Aorta (tissue), 5 donors: ENCODE measurements around the gene LUC7L2. TPM values are rescaled to one million over a fixed set of nuclear protein-coding genes. Genes with fewer than 3 reads are reported as not detected.
"Not testable (repeated sequence)": the region's sequence is repeated elsewhere in the genome, so short reads cannot be mapped to it uniquely, and the experiment has no call there.

Experiments
- ATAC-seq: fragments of 200-7000 bp; cut with Tn5 transposase; one replicate; pipeline ENCODE4 v1.9.1; 2022; ENCODE audit warnings: moderate library complexity; ENCODE audit not compliant: low FRiP score
- DNase-seq, 2 donors: peaks; one replicate each; pipeline ENCODE4 v3.0.0-alpha.2; 2020
- H3K27ac ChIP-seq, 2 donors: one replicate each; pipeline ENCODE4 v1.5.1; 2013; ENCODE audit warnings: low read length in 2 of 2, mild to moderate bottlenecking in 2 of 2, moderate library complexity in 2 of 2, control low read depth in 1 of 2, inconsistent platforms in 1 of 2, low read depth in 1 of 2
- H3K27me3 ChIP-seq, 2 donors: one replicate each; pipeline ENCODE4 v1.6.1; 2013; ENCODE audit warnings: control low read depth in 1 of 2, low read length in 1 of 2, mild to moderate bottlenecking in 1 of 2, moderate library complexity in 1 of 2; ENCODE audit not compliant: insufficient read depth in 2 of 2, control insufficient read depth in 1 of 2
- H3K36me3 ChIP-seq, 2 donors: one replicate each; pipeline ENCODE4 v1.6.1; 2013; ENCODE audit warnings: control low read depth in 1 of 2, low read length in 1 of 2, mild to moderate bottlenecking in 1 of 2; ENCODE audit not compliant: insufficient read depth in 2 of 2, control insufficient read depth in 1 of 2
- H3K4me1 ChIP-seq, 2 donors: one replicate each; pipeline ENCODE4 v1.6.1; 2013; ENCODE audit warnings: low read length in 2 of 2, control low read depth in 1 of 2, mild to moderate bottlenecking in 1 of 2, moderate library complexity in 1 of 2; ENCODE audit not compliant: insufficient read depth in 2 of 2, control insufficient read depth in 1 of 2
- H3K4me3 ChIP-seq, 2 donors: one replicate each; pipeline ENCODE4 v1.5.1; 2013; ENCODE audit warnings: low read length in 2 of 2, control low read depth in 1 of 2, mild to moderate bottlenecking in 1 of 2
- H3K9me3 ChIP-seq: one replicate; pipeline ENCODE4 v1.6.1; 2013; ENCODE audit warnings: mild to moderate bottlenecking, low read length; ENCODE audit not compliant: control insufficient read depth
- WGBS, 2 donors: extraction: QIAGEN DNeasy Blood & Tissue Kit; methylation state at CpG; one replicate each; pipeline ENCODE4 v1.1.7; 2013; 5-methylcytosine and 5-hydroxymethylcytosine counted together
- intact Hi-C, 2 donors: fragments of 100-400 bp; cut with DNase I; formaldehyde crosslinking; loops; one replicate each; pipeline versions ENCODE4 v1.14.2 to v1.15.0; 2022
- long read RNA-seq, 2 donors: library from polyadenylated mRNA; unstranded; transcript quantifications; one replicate each; pipeline ENCODE4 v2.0.0, GENCODE V29; 2020 to 2021
- polyA plus RNA-seq, 2 donors: library from polyadenylated mRNA; stranded (reverse); fragments of 200-250 nt; gene quantifications; one replicate each; pipeline ENCODE4 v1.2.3, GENCODE V29; 2013
- total RNA-seq, 2 donors: library from RNA; stranded (reverse); fragmentation: NEBNext Ultra II Directional; extraction: Animal tissue kit (Norgen Biotek cat#: 25700); gene quantifications; one replicate each; pipeline ENCODE4 v1.2.1, GENCODE V29; 2021
- donor health status: healthy with polysubstance abuse.
- donor health status: Bipolar disorder and iron deficiency.
- donor health status: DM: no; HTN: no; CAD: no.
- donor health status: DM: no; HTN: no; CAD: no.
- donor health status: DM: yes; HTN: yes; CAD: no.

Gene LUC7L2
- total RNA-seq = 100 to 1,000 TPM; 103 to 121 TPM
- 10 to 100 TPM; 37.4 to 79.7 TPM for polyA plus RNA-seq
- long read RNA-seq, donor 1, transcript LUC7L2-202 (10 exons, 2,645 nt) = major isoform, 123 of 171 reads
- long read RNA-seq, donor 1, partial matches to known transcripts = 28 of 171 reads
- long read RNA-seq, donor 1, other reads (novel, unspliced or antisense) = 16 of 171 reads
- long read RNA-seq, donor 2, transcript LUC7L2-202 (10 exons, 2,645 nt) = major isoform, 45 of 83 reads
- long read RNA-seq, donor 2, partial matches to known transcripts = 24 of 83 reads
- long read RNA-seq, donor 2, other reads (novel, unspliced or antisense) = 11 of 83 reads

- H3K36me3 ChIP-seq = no peaks in the 10 kb centered on the region
- H3K27me3 ChIP-seq = no peaks in the 10 kb centered on the region
- intact Hi-C loops = loop anchor here (1.0 to 5.0 kb wide), 3 partner anchors 18 to 73 kb away; partner anchors contain the start of gene FMC1 (in 2 of the 2)
- H3K27ac ChIP-seq = peak within 1 kb of the TSS; percentile 85 to 98
- ATAC-seq (peak; percentile 99), DNase-seq (peak; percentile 100)
- no peaks in the 10 kb centered on the region for H3K9me3 ChIP-seq
- 0 to 1% methylated on average over 96 to 98 of the region's 98 CpGs for WGBS, 2 donors
- peak within 1 kb of the TSS; percentile 70 to 98 for H3K4me3 ChIP-seq
- H3K4me1 ChIP-seq = no peaks in the 10 kb centered on the region
These were observed at the start of gene LUC7L2 for GRCh38 chr7:139359366-139360209. Gene LUC7L2 (plus strand): TSS chr7:139359894. CDS start chr7:139360262, 368 bp downstream.

DNA sequence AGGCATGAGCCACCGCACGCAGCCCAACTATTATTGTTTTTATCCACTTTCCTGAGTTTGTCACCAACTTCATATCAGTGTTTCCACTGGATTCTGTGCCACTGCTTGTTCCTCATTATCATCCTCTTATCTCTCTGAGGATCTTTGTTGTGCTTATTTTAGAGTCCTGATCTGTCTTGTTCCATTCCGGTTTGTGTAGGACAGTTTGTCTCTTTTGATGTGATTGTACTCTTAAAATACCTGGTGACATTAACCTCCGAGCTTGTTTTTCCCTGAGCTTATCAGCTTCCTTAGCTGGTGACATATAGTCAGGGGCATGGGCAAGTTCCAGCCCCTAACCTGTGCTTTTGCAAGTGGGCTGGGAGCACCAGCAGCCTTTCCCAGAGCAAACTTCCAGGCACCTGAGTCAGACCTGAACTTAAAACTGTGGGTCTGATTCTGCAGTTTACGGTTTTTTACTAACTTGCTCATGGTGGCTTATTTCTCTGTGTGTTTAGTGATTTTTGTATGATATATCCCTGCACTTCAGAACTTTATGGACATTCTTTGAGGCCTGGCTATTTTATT, 41.7 kb upstream of the LUC7L2 start:
- Histone ChIP-seq H3K9me3 (no peaks in the 10 kb centered on the region), H3K27ac (no peak overlapping the region), H3K36me3 (no peaks in the 10 kb centered on the region), H3K4me1 (no peaks in the 10 kb centered on the region), H3K4me3 (no peak overlapping the region), H3K27me3 (no peaks in the 10 kb centered on the region)
- no peak for ATAC-seq
- 84 to 88% methylated on average over 5 of the region's 5 CpGs for whole genome bisulfite sequencing, 2 donors
- intact Hi-C loops = no loop called here
- DNase-seq = no peak

GRCh38 chr7:139321071-139321745, 38.5 kb upstream of the LUC7L2 start:
- Histone ChIP-seq H3K9me3 (no peaks in the 10 kb centered on the region), H3K27me3 (no peaks in the 10 kb centered on the region), H3K4me1 (no peaks in the 10 kb centered on the region), H3K36me3 (no peaks in the 10 kb centered on the region), H3K27ac (no peak overlapping the region), H3K4me3 (no peak overlapping the region)
- intact Hi-C loops = no loop called here
- DNase-seq (no peak), ATAC-seq (no peak)
- WGBS, 2 donors = 58 to 62% methylated on average over 11 of the region's 11 CpGs

GRCh38 chr7:139324709-139325108, 35.0 kb upstream of the LUC7L2 start:
- H3K4me3 ChIP-seq, ATAC-seq, H3K9me3 ChIP-seq, intact Hi-C loops, H3K27me3 ChIP-seq, H3K36me3 ChIP-seq, H3K27ac ChIP-seq, DNase-seq, H3K4me1 ChIP-seq: not testable (repeated sequence)
- 94 to 96% methylated on average over 11 of the region's 11 CpGs for WGBS, 2 donors

DNA sequence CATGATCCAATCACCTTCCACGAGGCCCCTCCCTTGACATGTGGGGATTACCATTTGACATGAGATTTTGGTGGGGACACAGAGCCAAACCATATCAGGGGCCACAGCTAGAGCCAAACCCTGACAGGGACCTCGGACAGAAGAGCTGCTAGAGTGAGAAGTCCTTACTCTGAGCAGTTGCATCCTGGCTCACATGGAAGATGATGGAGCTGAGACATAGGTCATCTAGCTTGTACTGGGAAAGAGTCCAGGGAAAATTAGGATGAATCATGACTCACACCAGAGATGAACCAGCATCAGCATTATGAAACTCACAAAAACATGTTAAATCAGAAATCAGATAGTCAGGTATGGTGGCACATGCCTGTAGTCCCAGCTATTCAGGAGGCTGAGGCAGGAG, 31.3 kb upstream of the LUC7L2 start:
- Histone ChIP-seq H3K27ac (no peak overlapping the region), H3K9me3 (no peaks in the 10 kb centered on the region), H3K4me3 (no peak overlapping the region), H3K4me1 (no peaks in the 10 kb centered on the region), H3K27me3 (no peaks in the 10 kb centered on the region), H3K36me3 (no peaks in the 10 kb centered on the region)
- no peak for ATAC-seq
- no peak for DNase-seq
- WGBS, 2 donors = 65 to 71% methylated on average over 2 of the region's 2 CpGs
- intact Hi-C loops = no loop called here

- H3K27ac ChIP-seq = no peak overlapping the region
These were observed 30.6 kb upstream of the LUC7L2 start for GRCh38 chr7:139329119-139329518.

GRCh38 chr7:139330333-139331030, 29.2 kb upstream of the LUC7L2 start:
- Histone ChIP-seq H3K27ac (no peak overlapping the region), H3K4me3 (no peak overlapping the region), H3K4me1 (no peaks in the 10 kb centered on the region), H3K27me3 (no peaks in the 10 kb centered on the region), H3K36me3 (no peaks in the 10 kb centered on the region), H3K9me3 (no peaks in the 10 kb centered on the region)
- no peak for DNase-seq
- no peak for ATAC-seq
- WGBS, 2 donors = 86 to 87% methylated on average over 3 of the region's 3 CpGs
- intact Hi-C loops = no loop called here

More at GRCh38 chr7:139329119-139329518, 30.6 kb upstream of the LUC7L2 start:
- ATAC-seq (no peak), DNase-seq (no peak)
- WGBS, 2 donors = 41 to 46% methylated on average over 2 of the region's 2 CpGs
- H3K36me3 ChIP-seq = no peaks in the 10 kb centered on the region
- no peaks in the 10 kb centered on the region for H3K4me1 ChIP-seq
- no peak overlapping the region for H3K4me3 ChIP-seq
- H3K9me3 ChIP-seq = no peaks in the 10 kb centered on the region
- H3K27me3 ChIP-seq = no peaks in the 10 kb centered on the region
- intact Hi-C loops = no loop called here
